HG03103 (cell line): Measurements from ENCODE around the gene EGR2.

ENCODE experiments used
- ATAC-seq: cut with Tn5 transposase; IDR thresholded peaks from one replicate; pipeline ENCODE4 v1.9.1; 2021; ENCODE audit warnings: low read depth; ENCODE audit not compliant: unreplicated experiment

EGR2 gene

GRCh38 chr10:62818426-62819011, 2.4 kb upstream of the EGR2 start:
- ATAC-seq: no peak

- peak; percentile 35 for ATAC-seq
These were observed 1.7 kb upstream of the EGR2 start for GRCh38 chr10:62817766-62818425.

- ATAC-seq: peak; percentile 8
These were observed 1.1 kb upstream of the EGR2 start for GRCh38 chr10:62817121-62817765.

- ATAC-seq: no peak
These were observed 163 bp downstream of the EGR2 start for GRCh38 chr10:62816076-62816330.

GRCh38 chr10:62815381-62816075, 638 bp downstream of the EGR2 start:
- ATAC-seq: no peak

- no peak for ATAC-seq
These were observed 1.3 kb downstream of the EGR2 start for GRCh38 chr10:62814756-62815380.

- no peak for ATAC-seq
These were observed 2.2 kb downstream of the EGR2 start for GRCh38 chr10:62813981-62814380.

- ATAC-seq: no peak
These were observed 2.7 kb downstream of the EGR2 start for GRCh38 chr10:62813453-62813852.

- ATAC-seq: no peak
These were observed 3.3 kb downstream of the EGR2 start for GRCh38 chr10:62812672-62813439.

- ATAC-seq: peak; percentile 39
These were observed 4.8 kb downstream of the EGR2 start for GRCh38 chr10:62811159-62811875.

- no peak for ATAC-seq
These were observed 5.8 kb downstream of the EGR2 start for GRCh38 chr10:62810156-62810902.

- ATAC-seq: no peak
These were observed 9.9 kb downstream of the EGR2 start for GRCh38 chr10:62806251-62806650.

GRCh38 chr10:62805231-62806099, 10.7 kb downstream of the EGR2 start:
- ATAC-seq: peak; percentile 9

GRCh38 chr10:62804356-62805230, 11.6 kb downstream of the EGR2 start, which contains the start of gene ADO:
Gene ADO (plus strand): TSS chr10:62804720. CDS start chr10:62805060, 340 bp downstream.
- peak; percentile 84 for ATAC-seq

- peak; percentile 1 for ATAC-seq
These were observed 12.3 kb downstream of the EGR2 start for GRCh38 chr10:62803724-62804355.

- ATAC-seq: no peak
These were observed 14.3 kb downstream of the EGR2 start for GRCh38 chr10:62801871-62802270.

GRCh38 chr10:62796896-62797295, 19.3 kb downstream of the EGR2 start:
- ATAC-seq: no peak
